ENCODE data around the gene DNM3.

DNA sequence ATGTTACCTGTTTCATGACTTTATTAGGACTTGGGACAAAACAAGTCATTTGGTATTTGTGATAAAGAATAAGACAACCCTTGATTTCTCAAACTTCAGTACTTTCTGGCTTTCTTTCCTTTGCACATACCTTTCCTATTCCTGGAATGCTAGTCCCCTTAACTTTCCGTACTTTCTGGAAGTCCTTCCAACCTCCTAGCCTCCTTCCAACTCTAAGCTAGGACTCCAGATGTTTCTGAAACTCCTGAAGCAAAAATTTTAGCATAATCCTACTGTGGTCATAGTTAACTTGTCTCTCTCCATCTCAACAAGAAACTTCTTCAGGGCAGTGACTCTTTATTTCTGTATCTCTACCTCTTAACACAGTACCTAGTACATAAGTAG, 559.4 kb downstream of the DNM3 start:
- no peak for TF ChIP-seq POLR2A (IDR thresholded peaks at IDR 0.05; ENCODE audit: low read length)
- no peak for TF ChIP-seq GATA1 (IDR thresholded peaks at IDR 0.05; ENCODE audit: low read depth, low read length)
